HUES6 (cell line): Measurements from ENCODE around the gene STK17B.
"Not testable (repeated sequence)": the region's sequence is repeated elsewhere in the genome, so short reads cannot be mapped to it uniquely, and the experiment has no call there.

Experiments
- H3K27ac ChIP-seq: 2 replicates; pipeline ENCODE4 v1.7.0; 2013; ENCODE audit warnings: low read depth, mild to moderate bottlenecking, low read length, inconsistent platforms
- H3K27me3 ChIP-seq: 2 replicates; pipeline ENCODE4 v1.6.1; 2013; ENCODE audit warnings: low read length; ENCODE audit not compliant: control insufficient read depth, insufficient read depth
- H3K36me3 ChIP-seq: 2 replicates; pipeline ENCODE4 v1.6.1; 2013; ENCODE audit warnings: low read length; ENCODE audit not compliant: control insufficient read depth, insufficient read depth
- H3K4me1 ChIP-seq: 2 replicates; pipeline ENCODE4 v1.6.1; 2013; ENCODE audit warnings: low read length; ENCODE audit not compliant: control insufficient read depth, insufficient read depth
- H3K4me3 ChIP-seq: 2 replicates; pipeline ENCODE4 v1.5.1; 2013; ENCODE audit warnings: low read depth, low read length
- H3K9ac ChIP-seq: one replicate; pipeline ENCODE4 v1.6.1; 2013; ENCODE audit warnings: mild to moderate bottlenecking, low read length
- H3K9me3 ChIP-seq: 2 replicates; pipeline ENCODE4 v1.6.1; 2013; ENCODE audit warnings: low read depth, low read length; ENCODE audit not compliant: control insufficient read depth, insufficient read depth

The STK17B gene

GRCh38 chr2:196205011-196205766 is 33.8 kb upstream of the STK17B start:
- H3K36me3 ChIP-seq = no peaks in the 10 kb centered on the region
- H3K4me1 ChIP-seq = no peaks in the 10 kb centered on the region
- no peak overlapping the region; the same call in 1 of the 2 replicates for H3K27ac ChIP-seq
- H3K9me3 ChIP-seq = no peaks in the 10 kb centered on the region
- H3K4me3 ChIP-seq = no peak overlapping the region
- H3K9ac ChIP-seq = no peak overlapping the region
- no peaks in the 10 kb centered on the region for H3K27me3 ChIP-seq

- H3K27me3 ChIP-seq = no peaks in the 10 kb centered on the region
- no peaks in the 10 kb centered on the region for H3K4me1 ChIP-seq
- H3K9ac ChIP-seq = no peak overlapping the region
- no peak overlapping the region for H3K27ac ChIP-seq
- H3K4me3 ChIP-seq = no peak overlapping the region
- no peaks in the 10 kb centered on the region for H3K36me3 ChIP-seq
- no peaks in the 10 kb centered on the region for H3K9me3 ChIP-seq
Measured at GRCh38 chr2:196201229-196202009, 30.0 kb upstream of the STK17B start.

GRCh38 chr2:196200557-196200956 is 29.2 kb upstream of the STK17B start:
- H3K9ac ChIP-seq = no peak overlapping the region
- no peaks in the 10 kb centered on the region for H3K27me3 ChIP-seq
- no peaks in the 10 kb centered on the region for H3K9me3 ChIP-seq
- no peaks in the 10 kb centered on the region for H3K36me3 ChIP-seq
- H3K4me3 ChIP-seq = no peak overlapping the region
- no peak overlapping the region for H3K27ac ChIP-seq
- H3K4me1 ChIP-seq = no peaks in the 10 kb centered on the region

GRCh38 chr2:196195758-196196157 is 24.4 kb upstream of the STK17B start:
- no peaks in the 10 kb centered on the region for H3K4me1 ChIP-seq
- H3K4me3 ChIP-seq = no peak overlapping the region
- no peaks in the 10 kb centered on the region for H3K9me3 ChIP-seq
- no peaks in the 10 kb centered on the region for H3K27me3 ChIP-seq
- H3K36me3 ChIP-seq = no peaks in the 10 kb centered on the region
- H3K27ac ChIP-seq = no peak overlapping the region
- no peak overlapping the region for H3K9ac ChIP-seq

- no peaks in the 10 kb centered on the region for H3K27me3 ChIP-seq
- no peak overlapping the region for H3K4me3 ChIP-seq
- H3K9ac ChIP-seq = no peak overlapping the region
- no peaks in the 10 kb centered on the region for H3K4me1 ChIP-seq
- H3K27ac ChIP-seq = no peak overlapping the region
- no peaks in the 10 kb centered on the region for H3K9me3 ChIP-seq
- no peaks in the 10 kb centered on the region for H3K36me3 ChIP-seq
Measured at GRCh38 chr2:196195302-196195701, 23.9 kb upstream of the STK17B start.

GRCh38 chr2:196191541-196191940 is 20.2 kb upstream of the STK17B start:
- H3K4me1 ChIP-seq = no peaks in the 10 kb centered on the region
- no peaks in the 10 kb centered on the region for H3K36me3 ChIP-seq
- H3K27me3 ChIP-seq = no peaks in the 10 kb centered on the region
- H3K9ac ChIP-seq = no peak overlapping the region
- H3K9me3 ChIP-seq = no peaks in the 10 kb centered on the region
- H3K4me3 ChIP-seq = no peak overlapping the region
- no peak overlapping the region for H3K27ac ChIP-seq

- Histone ChIP-seq H3K27me3 (no peaks in the 10 kb centered on the region), H3K36me3 (no peaks in the 10 kb centered on the region), H3K9me3 (no peaks in the 10 kb centered on the region), H3K27ac (no peak overlapping the region), H3K4me3 (no peak overlapping the region), H3K9ac (no peak overlapping the region), H3K4me1 (no peaks in the 10 kb centered on the region)
Measured at GRCh38 chr2:196187898-196188458, 16.6 kb upstream of the STK17B start.

GRCh38 chr2:196187175-196187700 is 15.9 kb upstream of the STK17B start:
- not testable (repeated sequence) for H3K4me3 ChIP-seq, H3K27me3 ChIP-seq, H3K9ac ChIP-seq, H3K4me1 ChIP-seq, H3K36me3 ChIP-seq, H3K27ac ChIP-seq, H3K9me3 ChIP-seq

- H3K27ac ChIP-seq = no peak overlapping the region
- H3K36me3 ChIP-seq = no peaks in the 10 kb centered on the region
- H3K9me3 ChIP-seq = no peaks in the 10 kb centered on the region
- no peak overlapping the region for H3K9ac ChIP-seq
- no peak overlapping the region for H3K4me3 ChIP-seq
- H3K27me3 ChIP-seq = no peaks in the 10 kb centered on the region
- H3K4me1 ChIP-seq = no peaks in the 10 kb centered on the region
Measured at GRCh38 chr2:196186266-196186980, 15.0 kb upstream of the STK17B start.

GRCh38 chr2:196184921-196185320 is 13.5 kb upstream of the STK17B start:
- Histone ChIP-seq H3K27ac (no peak overlapping the region), H3K9me3 (no peaks in the 10 kb centered on the region), H3K9ac (no peak overlapping the region), H3K4me1 (no peaks in the 10 kb centered on the region), H3K36me3 (no peaks in the 10 kb centered on the region), H3K4me3 (no peak overlapping the region), H3K27me3 (no peaks in the 10 kb centered on the region)
